ENCODE measurements around the gene KANK2.

Gene KANK2

GRCh38 chr19:11225815-11226214 is 28.5 kb upstream of the KANK2 start:
- DNase-seq (ENCODE audit: low read depth) = no peak
- no peak overlapping the region for H3K4me3 ChIP-seq (ENCODE audit: low read length)
- TF ChIP-seq CTCF (IDR thresholded peaks at IDR 0.05; ENCODE audit: insufficient read depth, low read depth, low read length, missing control alignments) = no peak

GRCh38 chr19:11225172-11225571 is 27.8 kb upstream of the KANK2 start:
- no peak for TF ChIP-seq CTCF (IDR thresholded peaks at IDR 0.05; ENCODE audit: insufficient read depth, low read depth, low read length, missing control alignments)
- DNase-seq (ENCODE audit: low read depth) = no peak
- H3K4me3 ChIP-seq (ENCODE audit: low read length) = no peak overlapping the region

GRCh38 chr19:11224429-11224828 is 27.1 kb upstream of the KANK2 start:
- no peak for TF ChIP-seq CTCF (IDR thresholded peaks at IDR 0.05; ENCODE audit: insufficient read depth, low read depth, low read length, missing control alignments)
- H3K4me3 ChIP-seq (ENCODE audit: low read length) = no peak overlapping the region
- no peak for DNase-seq (ENCODE audit: low read depth)

GRCh38 chr19:11223200-11223599 is 25.9 kb upstream of the KANK2 start:
- no peak for TF ChIP-seq CTCF (IDR thresholded peaks at IDR 0.05; ENCODE audit: insufficient read depth, low read depth, low read length, missing control alignments)
- no peak for DNase-seq (ENCODE audit: low read depth)
- no peak overlapping the region for H3K4me3 ChIP-seq (ENCODE audit: low read length)

- TF ChIP-seq CTCF (IDR thresholded peaks at IDR 0.05; ENCODE audit: insufficient read depth, low read depth, low read length, missing control alignments) = no peak
- no peak overlapping the region for H3K4me3 ChIP-seq (ENCODE audit: low read length)
- no peak for DNase-seq (ENCODE audit: low read depth)
Observed at GRCh38 chr19:11221082-11221598, 23.8 kb upstream of the KANK2 start.

- TF ChIP-seq CTCF (IDR thresholded peaks at IDR 0.05; ENCODE audit: insufficient read depth, low read depth, low read length, missing control alignments) = no peak
- DNase-seq (ENCODE audit: low read depth) = no peak
- no peak overlapping the region for H3K4me3 ChIP-seq (ENCODE audit: low read length)
Observed at GRCh38 chr19:11214387-11214786, 17.0 kb upstream of the KANK2 start.

- no peak for DNase-seq (ENCODE audit: low read depth)
- no peak for TF ChIP-seq CTCF (IDR thresholded peaks at IDR 0.05; ENCODE audit: insufficient read depth, low read depth, low read length, missing control alignments)
- no peak overlapping the region for H3K4me3 ChIP-seq (ENCODE audit: low read length)
Observed at GRCh38 chr19:11210656-11210928, 13.2 kb upstream of the KANK2 start.

All from epithelial cell of esophagus (primary cell).